WI38 (cell line): ENCODE results near the gene SLC24A3.

Source experiments
- H3K4me3 ChIP-seq: 2 replicates; pipeline ENCODE4 v1.5.1; 2011; ENCODE audit warnings: low read depth, mild to moderate bottlenecking, control low read depth, low read length
- CTCF ChIP-seq: IDR thresholded peaks from 2 replicates; pipeline ENCODE4 v1.5.1; 2012; ENCODE audit warnings: low read depth, mild to moderate bottlenecking, control low read depth, low read length

SLC24A3 gene

GRCh38 chr20:19284400-19285178 is 72.1 kb downstream of the SLC24A3 start:
- no peak overlapping the region for H3K4me3 ChIP-seq
- TF ChIP-seq CTCF: no peak

GRCh38 chr20:19285436-19285835 is 73.0 kb downstream of the SLC24A3 start:
- no peak for TF ChIP-seq CTCF
- H3K4me3 ChIP-seq: no peak overlapping the region

- no peak overlapping the region for H3K4me3 ChIP-seq
- no peak for TF ChIP-seq CTCF
Measured at GRCh38 chr20:19288061-19288460, 75.6 kb downstream of the SLC24A3 start.

GRCh38 chr20:19288636-19289035 is 76.2 kb downstream of the SLC24A3 start:
- H3K4me3 ChIP-seq: no peak overlapping the region
- no peak for TF ChIP-seq CTCF

- no peak for TF ChIP-seq CTCF
- no peak overlapping the region for H3K4me3 ChIP-seq
Measured at GRCh38 chr20:19289451-19289850, 77.0 kb downstream of the SLC24A3 start.

GRCh38 chr20:19291024-19291817 is 78.8 kb downstream of the SLC24A3 start:
- no peak for TF ChIP-seq CTCF

GRCh38 chr20:19291818-19292132 is 79.3 kb downstream of the SLC24A3 start:
- H3K4me3 ChIP-seq: no peak overlapping the region
- TF ChIP-seq CTCF: no peak

More at GRCh38 chr20:19291024-19291817, 78.8 kb downstream of the SLC24A3 start:
- no peak overlapping the region for H3K4me3 ChIP-seq
